HEK293 (cell line): ENCODE data around the gene ANGPTL4.

Experiments
- CTCF ChIA-PET: fragments of 350-600 bp; formaldehyde crosslinking; extraction: SDS; loops from one replicate; lab custom pipeline; 2021; ENCODE audit warnings: antibody characterized with exemption; lab: Yijun Ruan, JAX
- POLR2A ChIA-PET: fragments of 300-600 bp; formaldehyde crosslinking; extraction: SDS; loops from one replicate; lab custom pipeline; 2020; ENCODE audit warnings: antibody characterized with exemption, inconsistent platforms; lab: Yijun Ruan, JAX
- H3K27ac ChIP-seq: fragments of 200-500 bp; sonication (Bioruptor generic); 2 replicates; pipeline ENCODE4 v1.5.1; 2014; ENCODE audit warnings: low read depth, low read length, control low read depth, inconsistent platforms; ENCODE audit errors: extremely low read depth
- H3K36me3 ChIP-seq, 2 experiments: fragments of 200-500 bp in 1 of 2; sonication (Bioruptor generic) in 1 of 2; 1 replicate in 1 of 2; 2 replicates in 1 of 2; pipeline ENCODE4 v1.5.1; 2014 to 2017; ENCODE audit warnings: inconsistent platforms in 2 of 2, low read length in 2 of 2; ENCODE audit not compliant: control insufficient read depth in 2 of 2, insufficient read depth in 1 of 2
- H3K4me1 ChIP-seq: fragments of 200-500 bp; sonication (Bioruptor generic); 2 replicates; pipeline ENCODE4 v1.5.1; 2014; ENCODE audit warnings: mild to moderate bottlenecking, low read length, inconsistent platforms; ENCODE audit not compliant: control insufficient read depth, insufficient read depth
- H3K4me3 ChIP-seq: 2 replicates; pipeline ENCODE4 v1.5.1; 2011; ENCODE audit warnings: low read depth, mild to moderate bottlenecking, control low read depth, low read length, moderate library complexity
- H3K9me3 ChIP-seq: fragments of 200-500 bp; sonication (Bioruptor generic); 2 replicates; pipeline ENCODE4 v1.5.1; 2014; ENCODE audit warnings: low read depth, low read length, inconsistent platforms; ENCODE audit not compliant: control insufficient read depth, insufficient read depth
- INSM2 ChIP-seq: fragments of 450-650 bp; formaldehyde crosslinking; IDR thresholded peaks from 2 replicates; pipeline ENCODE4 v1.5.1; 2016; ENCODE audit warnings: missing biosample characterization, missing genetic modification characterization
- KLF17 ChIP-seq: fragments of 450-650 bp; formaldehyde crosslinking; IDR thresholded peaks from 2 replicates; pipeline ENCODE4 v1.5.1; 2016; ENCODE audit warnings: missing biosample characterization, missing genetic modification characterization
- KLF7 ChIP-seq: fragments of 450-650 bp; formaldehyde crosslinking; IDR thresholded peaks from 2 replicates; pipeline ENCODE4 v1.5.1; 2016; ENCODE audit warnings: missing biosample characterization, missing genetic modification characterization, borderline replicate concordance
- KLF9 ChIP-seq: fragments of 450-650 bp; formaldehyde crosslinking; IDR thresholded peaks from 2 replicates; pipeline ENCODE4 v1.5.1; 2016; ENCODE audit warnings: missing biosample characterization, missing genetic modification characterization, low read depth
- PRDM6 ChIP-seq: fragments of 450-650 bp; formaldehyde crosslinking; IDR thresholded peaks from 2 replicates; pipeline ENCODE4 v1.5.1; 2017; ENCODE audit warnings: missing biosample characterization, missing genetic modification characterization
- SP3 ChIP-seq: fragments of 450-650 bp; formaldehyde crosslinking; IDR thresholded peaks from 2 replicates; pipeline ENCODE4 v1.5.1; 2016; ENCODE audit warnings: missing biosample characterization, missing genetic modification characterization
- WT1 ChIP-seq: fragments of 450-650 bp; formaldehyde crosslinking; IDR thresholded peaks from 2 replicates; pipeline ENCODE4 v1.5.1; 2016; ENCODE audit warnings: missing biosample characterization, missing genetic modification characterization
- ZBTB21 ChIP-seq: fragments of 450-650 bp; formaldehyde crosslinking; IDR thresholded peaks from 2 replicates; pipeline ENCODE4 v1.5.1; 2017; ENCODE audit warnings: missing biosample characterization, missing genetic modification characterization
- ZNF112 ChIP-seq: fragments of 450-650 bp; formaldehyde crosslinking; IDR thresholded peaks from 2 replicates; pipeline ENCODE4 v1.5.0; 2017; ENCODE audit warnings: missing biosample characterization, missing genetic modification characterization
- ZNF114 ChIP-seq: fragments of 450-650 bp; formaldehyde crosslinking; IDR thresholded peaks from 2 replicates; pipeline ENCODE4 v1.5.0; 2017; ENCODE audit warnings: missing biosample characterization, missing genetic modification characterization
- ZNF138 ChIP-seq: fragments of 450-650 bp; formaldehyde crosslinking; IDR thresholded peaks from 2 replicates; pipeline ENCODE4 v1.5.1; 2016; ENCODE audit warnings: missing biosample characterization, missing genetic modification characterization, borderline replicate concordance
- ZNF157 ChIP-seq: fragments of 450-650 bp; formaldehyde crosslinking; IDR thresholded peaks from 2 replicates; pipeline ENCODE4 v1.5.1; 2016; ENCODE audit warnings: missing biosample characterization, missing genetic modification characterization
- ZNF311 ChIP-seq: fragments of 450-650 bp; formaldehyde crosslinking; IDR thresholded peaks from 2 replicates; pipeline ENCODE4 v1.5.1; 2017; ENCODE audit warnings: missing biosample characterization, missing genetic modification characterization, borderline replicate concordance
- ZNF37A ChIP-seq: fragments of 450-650 bp; IDR thresholded peaks from 2 replicates; pipeline ENCODE4 v1.5.1; 2018; ENCODE audit warnings: missing biosample characterization, missing genetic modification characterization
- ZNF423 ChIP-seq: fragments of 450-650 bp; formaldehyde crosslinking; IDR thresholded peaks from 2 replicates; pipeline ENCODE4 v1.5.1; 2016; ENCODE audit warnings: missing biosample characterization, missing genetic modification characterization
- ZNF433 ChIP-seq: fragments of 450-650 bp; formaldehyde crosslinking; IDR thresholded peaks from 2 replicates; pipeline ENCODE4 v1.5.1; 2016; ENCODE audit warnings: missing biosample characterization, missing genetic modification characterization, low read depth
- ZNF518A ChIP-seq: fragments of 450-650 bp; formaldehyde crosslinking; conservative IDR thresholded peaks from 2 replicates; pipeline ENCODE4 v1.5.1; 2016; ENCODE audit warnings: low read depth, missing biosample characterization, missing genetic modification characterization
- ZNF600 ChIP-seq: fragments of 450-650 bp; formaldehyde crosslinking; IDR thresholded peaks from 2 replicates; pipeline ENCODE4 v1.5.1; 2016; ENCODE audit warnings: missing biosample characterization, missing genetic modification characterization
- ZNF629 ChIP-seq: fragments of 450-650 bp; formaldehyde crosslinking; IDR thresholded peaks from 2 replicates; pipeline ENCODE4 v1.5.1; 2017; ENCODE audit warnings: missing biosample characterization, missing genetic modification characterization
- ZNF639 ChIP-seq: fragments of 450-650 bp; formaldehyde crosslinking; IDR thresholded peaks from 2 replicates; pipeline ENCODE4 v1.5.1; 2016; ENCODE audit warnings: missing biosample characterization, missing genetic modification characterization
- ZNF707 ChIP-seq: fragments of 450-650 bp; formaldehyde crosslinking; IDR thresholded peaks from 2 replicates; pipeline ENCODE4 v1.5.1; 2016; ENCODE audit warnings: missing biosample characterization, missing genetic modification characterization
- ZNF837 ChIP-seq: fragments of 450-650 bp; formaldehyde crosslinking; IDR thresholded peaks from 2 replicates; pipeline ENCODE4 v1.5.1; 2016; ENCODE audit warnings: missing biosample characterization, missing genetic modification characterization
- ZXDB ChIP-seq: fragments of 450-650 bp; formaldehyde crosslinking; IDR thresholded peaks from 2 replicates; pipeline ENCODE4 v1.5.1; 2016; ENCODE audit warnings: missing biosample characterization, missing genetic modification characterization
- TF ChIP-seq, protein P1 (sequence below): fragments of 450-650 bp; formaldehyde crosslinking; IDR thresholded peaks from 2 replicates; pipeline ENCODE4 v1.5.1; 2016; ENCODE audit warnings: missing biosample characterization, missing genetic modification characterization

The ANGPTL4 gene

GRCh38 chr19:8423817-8424223 is 59.9 kb downstream of the ANGPTL4 start:
- ChIA-PET CTCF (interaction anchor here (0.7 to 2.3 kb wide), 5 partner anchors 11 to 155 kb away, joined by 3 to 16 read pairs (median 3); partner anchors contain the start of gene MARCHF2), POLR2A (interaction anchor here (0.6 to 3.3 kb wide), 12 partner anchors 10 to 173 kb away, joined by 3 to 48 read pairs (median 4); partner anchors contain the start of genes HNRNPM, MARCHF2, RAB11B and ZNF414)
- Histone ChIP-seq H3K36me3 (peaks cover 0 to 8% of the 10 kb centered on the region in 2 experiments; a peak in 1 of 3 replicates), H3K27ac (no peak overlapping the region), H3K4me1 (peaks cover 4% of the 10 kb centered on the region), H3K4me3 (no peak overlapping the region), H3K9me3 (no peaks in the 10 kb centered on the region)
- TF ChIP-seq KLF7 (tag by site-specific recombination) (no peak), ZNF837 (tag by site-specific recombination) (no peak), ZXDB (tag by site-specific recombination) (peak; percentile 29; the same call in 1 of the 2 replicates), ZNF112 (tag by site-specific recombination) (no peak), ZNF138 (no peak), ZNF639 (peak; percentile 53; the same call in 1 of the 2 replicates), ZNF707 (tag by site-specific recombination) (no peak), ZNF423 (tag by site-specific recombination) (no peak), ZNF433 (tag by site-specific recombination) (no peak), KLF9 (tag by site-specific recombination) (peak; percentile 85), ZNF629 (tag by site-specific recombination) (peak; percentile 97), PRDM6 (tag by site-specific recombination) (no peak; the same call in 1 of the 2 replicates), ZNF114 (tag by site-specific recombination) (no peak), INSM2 (tag by site-specific recombination) (no peak), ZNF311 (tag by site-specific recombination) (no peak), ZNF600 (tag by site-specific recombination) (peak; percentile 70; the same call in 1 of the 2 replicates), ZBTB21 (peak; percentile 96), WT1 (tag by site-specific recombination) (no peak), KLF17 (no peak), ZNF37A (tag by site-specific recombination) (no peak), SP3 (tag by site-specific recombination) (peak; percentile 34), ZNF518A (tag by site-specific recombination) (no peak), ZNF157 (tag by site-specific recombination) (no peak)
- TF ChIP-seq, protein P1, sequence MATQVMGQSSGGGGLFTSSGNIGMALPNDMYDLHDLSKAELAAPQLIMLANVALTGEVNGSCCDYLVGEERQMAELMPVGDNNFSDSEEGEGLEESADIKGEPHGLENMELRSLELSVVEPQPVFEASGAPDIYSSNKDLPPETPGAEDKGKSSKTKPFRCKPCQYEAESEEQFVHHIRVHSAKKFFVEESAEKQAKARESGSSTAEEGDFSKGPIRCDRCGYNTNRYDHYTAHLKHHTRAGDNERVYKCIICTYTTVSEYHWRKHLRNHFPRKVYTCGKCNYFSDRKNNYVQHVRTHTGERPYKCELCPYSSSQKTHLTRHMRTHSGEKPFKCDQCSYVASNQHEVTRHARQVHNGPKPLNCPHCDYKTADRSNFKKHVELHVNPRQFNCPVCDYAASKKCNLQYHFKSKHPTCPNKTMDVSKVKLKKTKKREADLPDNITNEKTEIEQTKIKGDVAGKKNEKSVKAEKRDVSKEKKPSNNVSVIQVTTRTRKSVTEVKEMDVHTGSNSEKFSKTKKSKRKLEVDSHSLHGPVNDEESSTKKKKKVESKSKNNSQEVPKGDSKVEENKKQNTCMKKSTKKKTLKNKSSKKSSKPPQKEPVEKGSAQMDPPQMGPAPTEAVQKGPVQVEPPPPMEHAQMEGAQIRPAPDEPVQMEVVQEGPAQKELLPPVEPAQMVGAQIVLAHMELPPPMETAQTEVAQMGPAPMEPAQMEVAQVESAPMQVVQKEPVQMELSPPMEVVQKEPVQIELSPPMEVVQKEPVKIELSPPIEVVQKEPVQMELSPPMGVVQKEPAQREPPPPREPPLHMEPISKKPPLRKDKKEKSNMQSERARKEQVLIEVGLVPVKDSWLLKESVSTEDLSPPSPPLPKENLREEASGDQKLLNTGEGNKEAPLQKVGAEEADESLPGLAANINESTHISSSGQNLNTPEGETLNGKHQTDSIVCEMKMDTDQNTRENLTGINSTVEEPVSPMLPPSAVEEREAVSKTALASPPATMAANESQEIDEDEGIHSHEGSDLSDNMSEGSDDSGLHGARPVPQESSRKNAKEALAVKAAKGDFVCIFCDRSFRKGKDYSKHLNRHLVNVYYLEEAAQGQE, result no peak
